ENCODE results near the gene TBC1D9. TPM values are rescaled to one million over a fixed set of nuclear protein-coding genes. Genes with fewer than 3 reads are reported as not detected.

TBC1D9 gene
- polyA plus RNA-seq, 3 donors = 63.1 to 66.2 (median 64.6) TPM

GRCh38 chr4:140726776-140727500 is 29.2 kb downstream of the TBC1D9 start:
- no peak for DNase-seq (ENCODE audit: low read depth in 3 of 3, low spot score in 2 of 3)

GRCh38 chr4:140725556-140725955 is 30.6 kb downstream of the TBC1D9 start:
- DNase-seq (ENCODE audit: low read depth in 3 of 3, low spot score in 2 of 3) = no peak

GRCh38 chr4:140724760-140725159 is 31.4 kb downstream of the TBC1D9 start:
- no peak for DNase-seq (ENCODE audit: low read depth in 3 of 3, low spot score in 2 of 3)

GRCh38 chr4:140720387-140721304 is 35.5 kb downstream of the TBC1D9 start:
- no peak for DNase-seq (ENCODE audit: low read depth in 3 of 3, low spot score in 2 of 3)

- no peak for DNase-seq (ENCODE audit: low read depth in 3 of 3, low spot score in 2 of 3)
Measured at GRCh38 chr4:140719686-140720085, 36.5 kb downstream of the TBC1D9 start.

- no peak for DNase-seq (ENCODE audit: low read depth in 3 of 3, low spot score in 2 of 3)
Measured at GRCh38 chr4:140719022-140719421, 37.2 kb downstream of the TBC1D9 start.

- no peak for DNase-seq (ENCODE audit: low read depth in 3 of 3, low spot score in 2 of 3)
Measured at GRCh38 chr4:140718241-140718952, 37.8 kb downstream of the TBC1D9 start.

- no peak for DNase-seq (ENCODE audit: low read depth in 3 of 3, low spot score in 2 of 3)
Measured at GRCh38 chr4:140717313-140717712, 38.9 kb downstream of the TBC1D9 start.

GRCh38 chr4:140715119-140715518 is 41.1 kb downstream of the TBC1D9 start:
- DNase-seq (ENCODE audit: low read depth in 3 of 3, low spot score in 2 of 3) = no peak

GRCh38 chr4:140711910-140712309 is 44.3 kb downstream of the TBC1D9 start:
- DNase-seq (ENCODE audit: low read depth in 3 of 3, low spot score in 2 of 3) = no peak

GRCh38 chr4:140710908-140711622 is 45.1 kb downstream of the TBC1D9 start:
- DNase-seq (ENCODE audit: low read depth in 3 of 3, low spot score in 2 of 3) = no peak

- no peak for DNase-seq (ENCODE audit: low read depth in 3 of 3, low spot score in 2 of 3)
Measured at GRCh38 chr4:140707325-140707724, 48.9 kb downstream of the TBC1D9 start.

- DNase-seq (ENCODE audit: low read depth in 3 of 3, low spot score in 2 of 3) = no peak
Measured at GRCh38 chr4:140706665-140707064, 49.5 kb downstream of the TBC1D9 start.

- DNase-seq (ENCODE audit: low read depth in 3 of 3, low spot score in 2 of 3) = no peak
Measured at GRCh38 chr4:140706276-140706625, 49.9 kb downstream of the TBC1D9 start.

GRCh38 chr4:140705625-140706275 is 50.4 kb downstream of the TBC1D9 start:
- no peak for DNase-seq (ENCODE audit: low read depth in 3 of 3, low spot score in 2 of 3)

GRCh38 chr4:140704964-140705363 is 51.2 kb downstream of the TBC1D9 start:
- no peak for DNase-seq (ENCODE audit: low read depth in 3 of 3, low spot score in 2 of 3)

GRCh38 chr4:140704392-140704960 is 51.7 kb downstream of the TBC1D9 start:
- no peak for DNase-seq (ENCODE audit: low read depth in 3 of 3, low spot score in 2 of 3)

- DNase-seq (ENCODE audit: low read depth in 3 of 3, low spot score in 2 of 3) = no peak
Measured at GRCh38 chr4:140703463-140703862, 52.7 kb downstream of the TBC1D9 start.

GRCh38 chr4:140702096-140702757 is 54.0 kb downstream of the TBC1D9 start:
- no peak for DNase-seq (ENCODE audit: low read depth in 3 of 3, low spot score in 2 of 3)

Measured in right renal cortex interstitium (tissue), 3 donors.